SK-N-SH treated with all-trans-retinoic acid at 6 μM for 48 hours (cell line): ENCODE measurements around the gene MET.

Experiments used
- ATAC-seq: fragments of 200-7000 bp; cut with Tn5 transposase; 3 replicates; pipeline ENCODE4 v1.9.1; 2020; ENCODE audit warnings: mild to moderate bottlenecking, moderate library complexity
- ARNTL ChIP-seq: fragments of 450-650 bp; formaldehyde crosslinking; IDR thresholded peaks from 2 replicates; pipeline ENCODE4 v1.5.0; 2020; ENCODE audit warnings: low read depth, mild to moderate bottlenecking, moderate library complexity, borderline replicate concordance
- BACH2 ChIP-seq: fragments of 250-450 bp; sonication (Bioruptor Pico); IDR thresholded peaks from 2 replicates; pipeline ENCODE4 v1.9.0; 2021; ENCODE audit warnings: mild to moderate bottlenecking, borderline replicate concordance
- CSDC2 ChIP-seq: fragments of 250-450 bp; sonication (Bioruptor Pico); IDR thresholded peaks from 2 replicates; pipeline ENCODE4 v1.5.0; 2020; ENCODE audit warnings: mild to moderate bottlenecking, moderate library complexity
- CSRNP3 ChIP-seq: fragments of 250-450 bp; sonication (Bioruptor Pico); IDR thresholded peaks from 2 replicates; pipeline ENCODE4 v1.5.1; 2021; ENCODE audit warnings: mild to moderate bottlenecking, moderate library complexity
- ESRRG ChIP-seq: fragments of 250-450 bp; sonication (Bioruptor Pico); IDR thresholded peaks from 2 replicates; pipeline ENCODE4 v1.6.1; 2021; ENCODE audit warnings: mild to moderate bottlenecking
- GLIS3 ChIP-seq: fragments of 250-450 bp; sonication (Bioruptor Pico); IDR thresholded peaks from 2 replicates; pipeline ENCODE4 v1.5.0; 2020; ENCODE audit warnings: mild to moderate bottlenecking, moderate library complexity
- ISL1 ChIP-seq: fragments of 250-450 bp; sonication (Bioruptor Pico); IDR thresholded peaks from 2 replicates; pipeline ENCODE4 v2.1.2; 2022; ENCODE audit warnings: mild to moderate bottlenecking, moderate library complexity
- OSR1 ChIP-seq: fragments of 250-450 bp; sonication (Bioruptor Pico); IDR thresholded peaks from 2 replicates; pipeline ENCODE4 v1.8.0; 2022; ENCODE audit warnings: moderate library complexity, mild to moderate bottlenecking, inconsistent platforms
- PATZ1 ChIP-seq: fragments of 250-450 bp; sonication (Bioruptor Pico); IDR thresholded peaks from 2 replicates; pipeline ENCODE4 v1.8.0; 2020; ENCODE audit warnings: mild to moderate bottlenecking, moderate library complexity, borderline replicate concordance
- POU6F1 ChIP-seq: fragments of 250-450 bp; sonication (Bioruptor Pico); IDR thresholded peaks from 2 replicates; pipeline ENCODE4 v1.8.0; 2021; ENCODE audit warnings: low read depth, mild to moderate bottlenecking, moderate library complexity, borderline replicate concordance
- PPARA ChIP-seq: fragments of 250-450 bp; sonication (Bioruptor Pico); IDR thresholded peaks from 2 replicates; pipeline ENCODE4 v1.5.0; 2020; ENCODE audit warnings: mild to moderate bottlenecking, borderline replicate concordance
- RARB ChIP-seq: fragments of 250-450 bp; sonication (Bioruptor Pico); IDR thresholded peaks from 2 replicates; pipeline ENCODE4 v1.8.0; 2021; ENCODE audit warnings: mild to moderate bottlenecking, moderate library complexity
- SNAI2 ChIP-seq: fragments of 250-450 bp; sonication (Bioruptor Pico); IDR thresholded peaks from 2 replicates; pipeline ENCODE4 v1.5.0; 2020; ENCODE audit warnings: mild to moderate bottlenecking, moderate library complexity
- TCF4 ChIP-seq: fragments of 250-450 bp; sonication (Bioruptor Pico); IDR thresholded peaks from 2 replicates; pipeline ENCODE4 v1.8.0; 2021; ENCODE audit warnings: mild to moderate bottlenecking, moderate library complexity, borderline replicate concordance
- TOX ChIP-seq: fragments of 250-450 bp; sonication (Bioruptor Pico); IDR thresholded peaks from 2 replicates; pipeline ENCODE4 v1.8.0; 2021; ENCODE audit warnings: mild to moderate bottlenecking, moderate library complexity, borderline replicate concordance
- ZC3H10 ChIP-seq: fragments of 250-450 bp; sonication (Bioruptor Pico); IDR thresholded peaks from 2 replicates; pipeline ENCODE4 v1.5.1; 2021; ENCODE audit warnings: mild to moderate bottlenecking, moderate library complexity
- ZFP3 ChIP-seq: fragments of 250-450 bp; sonication (Bioruptor Pico); IDR thresholded peaks from 2 replicates; pipeline ENCODE4 v1.5.0; 2020; ENCODE audit warnings: mild to moderate bottlenecking, moderate library complexity
- ZFP30 ChIP-seq: fragments of 450-650 bp; formaldehyde crosslinking; IDR thresholded peaks from 2 replicates; pipeline ENCODE4 v1.5.0; 2022; ENCODE audit warnings: mild to moderate bottlenecking, moderate library complexity
- ZNF70 ChIP-seq: fragments of 450-650 bp; formaldehyde crosslinking; IDR thresholded peaks from 2 replicates; pipeline ENCODE4 v1.5.0; 2020; ENCODE audit warnings: mild to moderate bottlenecking, moderate library complexity
- ZNF8 ChIP-seq: fragments of 450-650 bp; formaldehyde crosslinking; IDR thresholded peaks from 2 replicates; pipeline ENCODE4 v1.5.0; 2020; ENCODE audit warnings: mild to moderate bottlenecking, moderate library complexity
- TF ChIP-seq, protein P1 (sequence below): fragments of 250-450 bp; sonication (Bioruptor Pico); IDR thresholded peaks from 2 replicates; pipeline ENCODE4 v1.5.1; 2020; ENCODE audit warnings: low read depth, mild to moderate bottlenecking, moderate library complexity
- TF ChIP-seq, protein P2 (sequence below): fragments of 250-450 bp; sonication (Bioruptor Pico); IDR thresholded peaks from 2 replicates; pipeline ENCODE4 v1.5.0; 2020; ENCODE audit warnings: mild to moderate bottlenecking, moderate library complexity

The MET gene

GRCh38 chr7:116738378-116738777 is 66.4 kb downstream of the MET start:
- ATAC-seq, result no peak
- TF ChIP-seq CSDC2 (CRISPR knock-in tag), result no peak
- TF ChIP-seq, protein P1, sequence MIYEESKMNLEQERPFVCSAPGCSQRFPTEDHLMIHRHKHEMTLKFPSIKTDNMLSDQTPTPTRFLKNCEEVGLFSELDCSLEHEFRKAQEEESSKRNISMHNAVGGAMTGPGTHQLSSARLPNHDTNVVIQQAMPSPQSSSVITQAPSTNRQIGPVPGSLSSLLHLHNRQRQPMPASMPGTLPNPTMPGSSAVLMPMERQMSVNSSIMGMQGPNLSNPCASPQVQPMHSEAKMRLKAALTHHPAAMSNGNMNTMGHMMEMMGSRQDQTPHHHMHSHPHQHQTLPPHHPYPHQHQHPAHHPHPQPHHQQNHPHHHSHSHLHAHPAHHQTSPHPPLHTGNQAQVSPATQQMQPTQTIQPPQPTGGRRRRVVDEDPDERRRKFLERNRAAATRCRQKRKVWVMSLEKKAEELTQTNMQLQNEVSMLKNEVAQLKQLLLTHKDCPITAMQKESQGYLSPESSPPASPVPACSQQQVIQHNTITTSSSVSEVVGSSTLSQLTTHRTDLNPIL (CRISPR knock-in tag), result no peak
- TF ChIP-seq ZC3H10, result no peak
- no peak for TF ChIP-seq SNAI2
- TF ChIP-seq TCF4 (CRISPR knock-in tag), result no peak
- TF ChIP-seq POU6F1 (CRISPR knock-in tag), result no peak
- TF ChIP-seq ZNF70 (CRISPR knock-in tag), result no peak
- no peak for TF ChIP-seq ZNF8 (CRISPR knock-in tag)
- TF ChIP-seq, protein P2, sequence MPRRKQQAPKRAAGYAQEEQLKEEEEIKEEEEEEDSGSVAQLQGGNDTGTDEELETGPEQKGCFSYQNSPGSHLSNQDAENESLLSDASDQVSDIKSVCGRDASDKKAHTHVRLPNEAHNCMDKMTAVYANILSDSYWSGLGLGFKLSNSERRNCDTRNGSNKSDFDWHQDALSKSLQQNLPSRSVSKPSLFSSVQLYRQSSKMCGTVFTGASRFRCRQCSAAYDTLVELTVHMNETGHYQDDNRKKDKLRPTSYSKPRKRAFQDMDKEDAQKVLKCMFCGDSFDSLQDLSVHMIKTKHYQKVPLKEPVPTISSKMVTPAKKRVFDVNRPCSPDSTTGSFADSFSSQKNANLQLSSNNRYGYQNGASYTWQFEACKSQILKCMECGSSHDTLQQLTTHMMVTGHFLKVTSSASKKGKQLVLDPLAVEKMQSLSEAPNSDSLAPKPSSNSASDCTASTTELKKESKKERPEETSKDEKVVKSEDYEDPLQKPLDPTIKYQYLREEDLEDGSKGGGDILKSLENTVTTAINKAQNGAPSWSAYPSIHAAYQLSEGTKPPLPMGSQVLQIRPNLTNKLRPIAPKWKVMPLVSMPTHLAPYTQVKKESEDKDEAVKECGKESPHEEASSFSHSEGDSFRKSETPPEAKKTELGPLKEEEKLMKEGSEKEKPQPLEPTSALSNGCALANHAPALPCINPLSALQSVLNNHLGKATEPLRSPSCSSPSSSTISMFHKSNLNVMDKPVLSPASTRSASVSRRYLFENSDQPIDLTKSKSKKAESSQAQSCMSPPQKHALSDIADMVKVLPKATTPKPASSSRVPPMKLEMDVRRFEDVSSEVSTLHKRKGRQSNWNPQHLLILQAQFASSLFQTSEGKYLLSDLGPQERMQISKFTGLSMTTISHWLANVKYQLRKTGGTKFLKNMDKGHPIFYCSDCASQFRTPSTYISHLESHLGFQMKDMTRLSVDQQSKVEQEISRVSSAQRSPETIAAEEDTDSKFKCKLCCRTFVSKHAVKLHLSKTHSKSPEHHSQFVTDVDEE (CRISPR knock-in tag), result no peak

DNA sequence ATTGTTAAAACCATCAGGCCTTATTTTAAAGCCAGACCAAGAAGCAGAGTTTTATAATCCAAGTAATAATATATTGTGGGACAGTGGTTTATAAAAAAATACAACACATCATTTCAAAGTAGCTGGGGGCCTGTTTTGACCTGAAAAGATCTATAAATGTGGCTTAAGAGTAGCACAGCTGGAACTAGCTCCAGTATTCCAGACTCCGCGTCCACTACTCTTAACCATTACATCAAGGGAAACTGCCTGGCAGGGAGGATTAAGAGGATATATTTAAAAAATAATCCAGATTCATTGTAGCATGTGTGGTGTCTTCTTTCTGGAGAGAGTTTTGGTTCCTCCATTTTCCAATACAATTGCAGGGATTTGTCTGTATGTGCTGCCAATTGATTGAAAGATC is 67.3 kb downstream of the MET start:
- ATAC-seq, result no peak
- TF ChIP-seq ZC3H10 (no peak), ZFP30 (CRISPR knock-in tag) (no peak), ISL1 (CRISPR knock-in tag) (no peak), CSRNP3 (CRISPR knock-in tag) (no peak), TOX (CRISPR knock-in tag) (no peak), ESRRG (CRISPR knock-in tag) (no peak), OSR1 (CRISPR knock-in tag) (no peak)
- TF ChIP-seq, protein P1 (CRISPR knock-in tag), result no peak
- TF ChIP-seq, protein P2 (CRISPR knock-in tag), result no peak
- TF ChIP-seq, all 23 proteins: peak for 0

- no peak for ATAC-seq
- TF ChIP-seq POU6F1 (CRISPR knock-in tag) (no peak), TCF4 (CRISPR knock-in tag) (no peak), PPARA (no peak), ZNF70 (CRISPR knock-in tag) (no peak), ARNTL (CRISPR knock-in tag) (no peak), BACH2 (CRISPR knock-in tag) (no peak), RARB (CRISPR knock-in tag) (no peak), TOX (CRISPR knock-in tag) (no peak), ZFP30 (CRISPR knock-in tag) (no peak), ZFP3 (CRISPR knock-in tag) (no peak), ESRRG (CRISPR knock-in tag) (no peak), PATZ1 (no peak), CSDC2 (CRISPR knock-in tag) (no peak), ISL1 (CRISPR knock-in tag) (no peak), GLIS3 (no peak)
These were observed 68.2 kb downstream of the MET start for GRCh38 chr7:116740231-116740630.
